ENCODE data around the gene ZNF705A. TPM values are rescaled to one million over a fixed set of nuclear protein-coding genes. Genes with fewer than 3 reads are reported as not detected.
"Not testable (repeated sequence)": the region's sequence is repeated elsewhere in the genome, so short reads cannot be mapped to it uniquely, and the experiment has no call there.

ZNF705A gene
- total RNA-seq, result not detected

GRCh38 chr12:8156845-8157244 is at the start of gene ZNF705A:
TSS of gene ZNF705A (plus strand) at chr12:8157015. CDS start at chr12:8172626, 15,611 bp downstream.
- no peaks in the 10 kb centered on the region for H3K9me3 Mint-ChIP-seq
- intact Hi-C loops (cut with micrococcal nuclease), result loop anchor here (10.0 kb wide), 1 partner anchor 48 kb away; no protein-coding TSS in a partner anchor
- DNase-seq, result no peak
- no peaks in the 10 kb centered on the region for H3K27me3 Mint-ChIP-seq (ENCODE audit: low read depth)
- H3K27ac Mint-ChIP-seq, result no peak within 1 kb of the TSS
- H3K4me3 Mint-ChIP-seq, result no peak within 1 kb of the TSS
- H3K4me1 Mint-ChIP-seq (ENCODE audit: low read depth), result peaks cover 26% of the 10 kb centered on the region
- H3K36me3 Mint-ChIP-seq (ENCODE audit: low read depth), result no peaks in the 10 kb centered on the region
- CTCF ChIA-PET, result interaction anchor here (0.6 kb wide), 1 partner anchor 894 kb away, joined by 3 read pairs; no protein-coding TSS in a partner anchor

GRCh38 chr12:8108808-8109398 is 47.9 kb upstream of the ZNF705A start:
- peak; percentile 92 for DNase-seq
- H3K27ac Mint-ChIP-seq, result no peak overlapping the region
- no peaks in the 10 kb centered on the region for H3K27me3 Mint-ChIP-seq (ENCODE audit: low read depth)
- H3K4me1 Mint-ChIP-seq (ENCODE audit: low read depth), result no peaks in the 10 kb centered on the region
- CTCF ChIA-PET, result interaction anchor here (0.7 to 3.9 kb wide), 15 partner anchors 11 to 129 kb away, joined by 3 to 37 read pairs (median 4); no protein-coding TSS in a partner anchor
- H3K4me3 Mint-ChIP-seq, result no peak overlapping the region
- peaks cover 16% of the 10 kb centered on the region for H3K36me3 Mint-ChIP-seq (ENCODE audit: low read depth)
- intact Hi-C loops (cut with micrococcal nuclease), result loop anchor here (1.0 kb wide), 3 partner anchors 71 to 128 kb away; no protein-coding TSS in a partner anchor
- no peaks in the 10 kb centered on the region for H3K9me3 Mint-ChIP-seq

- intact Hi-C loops (cut with micrococcal nuclease), result not testable (repeated sequence)
Measured at GRCh38 chr12:8113117-8113516, 43.7 kb upstream of the ZNF705A start.

GRCh38 chr12:8120072-8120713 is 36.6 kb upstream of the ZNF705A start:
- Mint-ChIP-seq H3K4me3 (no peak overlapping the region), H3K36me3 (ENCODE audit: low read depth) (peaks cover 2% of the 10 kb centered on the region), H3K4me1 (ENCODE audit: low read depth) (no peaks in the 10 kb centered on the region), H3K9me3 (no peaks in the 10 kb centered on the region), H3K27ac (no peak overlapping the region), H3K27me3 (ENCODE audit: low read depth) (no peaks in the 10 kb centered on the region)
- intact Hi-C loops (cut with micrococcal nuclease), result no loop called here
- no peak for DNase-seq
- CTCF ChIA-PET, result interaction anchor here (0.7 to 3.5 kb wide), 4 partner anchors 10 to 660 kb away, joined by 3 to 17 read pairs (median 4); no protein-coding TSS in a partner anchor

More at GRCh38 chr12:8113117-8113516, 43.7 kb upstream of the ZNF705A start:
- not testable (repeated sequence) for H3K36me3 Mint-ChIP-seq (ENCODE audit: low read depth); H3K27ac Mint-ChIP-seq; DNase-seq; H3K27me3 Mint-ChIP-seq (ENCODE audit: low read depth); H3K9me3 Mint-ChIP-seq; H3K4me1 Mint-ChIP-seq (ENCODE audit: low read depth); H3K4me3 Mint-ChIP-seq
- CTCF ChIA-PET, result interaction anchor here (1.3 kb wide), 1 partner anchor 118 kb away, joined by 3 read pairs; no protein-coding TSS in a partner anchor

GRCh38 chr12:8123124-8123912 is 33.5 kb upstream of the ZNF705A start, which contains the start of gene CLEC4A:
TSS of gene CLEC4A (plus strand) at chr12:8123617. CDS start at chr12:8123879, 262 bp downstream.
- Mint-ChIP-seq H3K4me1 (ENCODE audit: low read depth) (peaks cover 12% of the 10 kb centered on the region), H3K36me3 (ENCODE audit: low read depth) (peaks cover 2% of the 10 kb centered on the region), H3K4me3 (no peak within 1 kb of the TSS), H3K27me3 (ENCODE audit: low read depth) (no peaks in the 10 kb centered on the region), H3K9me3 (no peaks in the 10 kb centered on the region), H3K27ac (no peak within 1 kb of the TSS)
- intact Hi-C loops (cut with micrococcal nuclease), result no loop called here
- CTCF ChIA-PET, result no interaction called here
- no peak for DNase-seq

GRCh38 chr12:8127138-8127537 is 29.7 kb upstream of the ZNF705A start:
- CTCF ChIA-PET, result interaction anchor here (1.1 to 1.8 kb wide), 3 partner anchors 10 to 104 kb away, joined by 3 to 5 read pairs (median 3); no protein-coding TSS in a partner anchor
- no peaks in the 10 kb centered on the region for H3K9me3 Mint-ChIP-seq
- no peaks in the 10 kb centered on the region for H3K27me3 Mint-ChIP-seq (ENCODE audit: low read depth)
- H3K4me3 Mint-ChIP-seq, result no peak overlapping the region
- H3K36me3 Mint-ChIP-seq (ENCODE audit: low read depth), result peaks cover 2% of the 10 kb centered on the region
- no peak overlapping the region for H3K27ac Mint-ChIP-seq
- H3K4me1 Mint-ChIP-seq (ENCODE audit: low read depth), result peaks cover 12% of the 10 kb centered on the region
- intact Hi-C loops (cut with micrococcal nuclease), result no loop called here
- peak; percentile 32 for DNase-seq

- intact Hi-C loops (cut with micrococcal nuclease); H3K36me3 Mint-ChIP-seq (ENCODE audit: low read depth); H3K4me3 Mint-ChIP-seq; CTCF ChIA-PET; H3K27me3 Mint-ChIP-seq (ENCODE audit: low read depth); DNase-seq; H3K27ac Mint-ChIP-seq; H3K4me1 Mint-ChIP-seq (ENCODE audit: low read depth); H3K9me3 Mint-ChIP-seq: not testable (repeated sequence)
Measured at GRCh38 chr12:8133636-8134397, 23.0 kb upstream of the ZNF705A start.

GRCh38 chr12:8134398-8134930 is 22.4 kb upstream of the ZNF705A start:
- CTCF ChIA-PET; DNase-seq; H3K9me3 Mint-ChIP-seq; intact Hi-C loops (cut with micrococcal nuclease); H3K27me3 Mint-ChIP-seq (ENCODE audit: low read depth); H3K4me1 Mint-ChIP-seq (ENCODE audit: low read depth); H3K27ac Mint-ChIP-seq; H3K4me3 Mint-ChIP-seq: not testable (repeated sequence)
- H3K36me3 Mint-ChIP-seq (ENCODE audit: low read depth), result peaks cover 13% of the 10 kb centered on the region

- H3K4me3 Mint-ChIP-seq; H3K27ac Mint-ChIP-seq; intact Hi-C loops (cut with micrococcal nuclease); CTCF ChIA-PET; H3K9me3 Mint-ChIP-seq; H3K4me1 Mint-ChIP-seq (ENCODE audit: low read depth); DNase-seq; H3K27me3 Mint-ChIP-seq (ENCODE audit: low read depth): not testable (repeated sequence)
- H3K36me3 Mint-ChIP-seq (ENCODE audit: low read depth), result peaks cover 29% of the 10 kb centered on the region
Measured at GRCh38 chr12:8141647-8142046, 15.2 kb upstream of the ZNF705A start.

GRCh38 chr12:8143261-8143660 is 13.6 kb upstream of the ZNF705A start:
- no peak for DNase-seq
- no peak overlapping the region for H3K4me3 Mint-ChIP-seq
- no peaks in the 10 kb centered on the region for H3K4me1 Mint-ChIP-seq (ENCODE audit: low read depth)
- no peak overlapping the region for H3K27ac Mint-ChIP-seq
- CTCF ChIA-PET, result no interaction called here
- H3K27me3 Mint-ChIP-seq (ENCODE audit: low read depth), result peaks cover 3% of the 10 kb centered on the region
- H3K9me3 Mint-ChIP-seq, result peaks cover 8% of the 10 kb centered on the region
- H3K36me3 Mint-ChIP-seq (ENCODE audit: low read depth), result peaks cover 24% of the 10 kb centered on the region
- intact Hi-C loops (cut with micrococcal nuclease), result no loop called here

- Mint-ChIP-seq H3K27ac (no peak overlapping the region), H3K4me3 (no peak overlapping the region), H3K9me3 (peaks cover 8% of the 10 kb centered on the region), H3K27me3 (ENCODE audit: low read depth) (peaks cover 3% of the 10 kb centered on the region), H3K4me1 (ENCODE audit: low read depth) (no peaks in the 10 kb centered on the region), H3K36me3 (ENCODE audit: low read depth) (peaks cover 11% of the 10 kb centered on the region)
- DNase-seq, result no peak
- CTCF ChIA-PET, result no interaction called here
- intact Hi-C loops (cut with micrococcal nuclease), result no loop called here
Measured at GRCh38 chr12:8145754-8146441, 10.9 kb upstream of the ZNF705A start.
